Measurements from ENCODE around the gene SH3PXD2A. TPM values are rescaled to one million over a fixed set of nuclear protein-coding genes. Genes with fewer than 3 reads are reported as not detected.

The SH3PXD2A gene
- total RNA-seq, 4 donors from 2014 or later = 12.1 to 68.5 (median 21.7) TPM

GRCh38 chr10:103589074-103589630 is 266.2 kb downstream of the SH3PXD2A start:
- TF ChIP-seq POLR2A (IDR thresholded peaks at IDR 0.05) = no peak
- TF ChIP-seq, protein P1, sequence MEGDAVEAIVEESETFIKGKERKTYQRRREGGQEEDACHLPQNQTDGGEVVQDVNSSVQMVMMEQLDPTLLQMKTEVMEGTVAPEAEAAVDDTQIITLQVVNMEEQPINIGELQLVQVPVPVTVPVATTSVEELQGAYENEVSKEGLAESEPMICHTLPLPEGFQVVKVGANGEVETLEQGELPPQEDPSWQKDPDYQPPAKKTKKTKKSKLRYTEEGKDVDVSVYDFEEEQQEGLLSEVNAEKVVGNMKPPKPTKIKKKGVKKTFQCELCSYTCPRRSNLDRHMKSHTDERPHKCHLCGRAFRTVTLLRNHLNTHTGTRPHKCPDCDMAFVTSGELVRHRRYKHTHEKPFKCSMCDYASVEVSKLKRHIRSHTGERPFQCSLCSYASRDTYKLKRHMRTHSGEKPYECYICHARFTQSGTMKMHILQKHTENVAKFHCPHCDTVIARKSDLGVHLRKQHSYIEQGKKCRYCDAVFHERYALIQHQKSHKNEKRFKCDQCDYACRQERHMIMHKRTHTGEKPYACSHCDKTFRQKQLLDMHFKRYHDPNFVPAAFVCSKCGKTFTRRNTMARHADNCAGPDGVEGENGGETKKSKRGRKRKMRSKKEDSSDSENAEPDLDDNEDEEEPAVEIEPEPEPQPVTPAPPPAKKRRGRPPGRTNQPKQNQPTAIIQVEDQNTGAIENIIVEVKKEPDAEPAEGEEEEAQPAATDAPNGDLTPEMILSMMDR (IDR thresholded peaks at IDR 0.05) = no peak
- Histone ChIP-seq H3K9me3 (no peaks in the 10 kb centered on the region), H3K4me3 (no peak overlapping the region), H3K27ac (no peak overlapping the region), H3K36me3 (no peaks in the 10 kb centered on the region), H3K27me3 (no peaks in the 10 kb centered on the region), H3K4me1 (peaks cover 0 to 9% (median 2%) of the 10 kb centered on the region in 4 donors)
- DNase-seq = no peak

DNA sequence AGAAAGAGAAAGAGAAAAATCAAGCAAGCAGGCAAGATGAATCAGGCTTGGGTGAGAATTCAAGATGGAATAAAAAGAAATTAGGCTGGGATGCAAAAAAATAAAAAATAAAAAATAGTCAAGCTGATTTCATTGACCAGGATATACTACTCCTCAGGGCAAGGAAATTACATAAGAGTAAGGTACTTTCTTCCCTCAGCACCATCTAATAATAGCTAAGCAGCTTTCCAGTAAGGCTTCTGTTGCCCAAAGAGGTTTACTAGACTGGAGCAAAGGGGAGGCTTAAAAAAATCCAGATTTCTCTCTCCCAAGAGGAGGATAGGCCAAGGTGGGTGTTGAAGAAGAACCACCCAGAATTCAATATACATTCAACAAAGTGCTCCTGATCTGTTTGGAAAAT is 268.3 kb downstream of the SH3PXD2A start:
- Histone ChIP-seq H3K4me1 (peaks cover 0 to 13% (median 2%) of the 10 kb centered on the region in 4 donors), H3K27ac (no peak overlapping the region), H3K4me3 (no peak overlapping the region), H3K36me3 (no peaks in the 10 kb centered on the region), H3K9me3 (no peaks in the 10 kb centered on the region), H3K27me3 (no peaks in the 10 kb centered on the region)
- DNase-seq = no peak
- TF ChIP-seq, protein P1 (IDR thresholded peaks at IDR 0.05) = no peak
- no peak for TF ChIP-seq POLR2A (IDR thresholded peaks at IDR 0.05)

DNA sequence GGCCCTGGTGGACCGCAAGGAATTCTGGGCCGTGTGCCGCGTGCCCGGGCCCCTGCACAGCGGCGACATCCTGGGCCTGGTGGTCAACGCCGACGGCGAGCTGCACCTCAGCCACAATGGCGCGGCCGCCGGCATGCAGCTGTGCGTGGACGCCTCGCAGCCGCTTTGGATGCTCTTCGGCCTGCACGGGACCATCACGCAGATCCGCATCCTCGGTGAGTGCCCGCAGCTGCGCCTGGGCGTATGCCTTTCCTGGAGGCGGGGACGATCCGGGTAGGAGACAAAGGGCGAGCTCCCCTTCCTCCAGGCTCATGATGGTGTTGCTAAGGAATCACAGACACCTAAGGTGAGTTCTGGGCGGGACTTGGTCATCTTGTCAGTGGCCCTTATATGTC is 270.4 kb downstream of the SH3PXD2A start:
- DNase-seq = no peak
- TF ChIP-seq, protein P1 (IDR thresholded peaks at IDR 0.05) = no peak
- TF ChIP-seq POLR2A (IDR thresholded peaks at IDR 0.05) = no peak
- Histone ChIP-seq H3K27ac (peak overlapping the region in 1 of 4 donors; percentile 16), H3K9me3 (no peaks in the 10 kb centered on the region), H3K4me1 (peaks cover 0 to 13% (median 2%) of the 10 kb centered on the region in 4 donors), H3K4me3 (peak overlapping the region; percentile 45 to 58 (median 56)), H3K36me3 (no peaks in the 10 kb centered on the region), H3K27me3 (no peaks in the 10 kb centered on the region)

GRCh38 chr10:103584216-103585010 is 271.0 kb downstream of the SH3PXD2A start:
- TF ChIP-seq, protein P1 (IDR thresholded peaks at IDR 0.05) = no peak
- no peak for TF ChIP-seq POLR2A (IDR thresholded peaks at IDR 0.05)
- peak in 2 of 3 donors; percentile 35 to 78 for DNase-seq
- Histone ChIP-seq H3K4me3 (peak overlapping the region; percentile 45 to 58 (median 56)), H3K27me3 (no peaks in the 10 kb centered on the region), H3K36me3 (no peaks in the 10 kb centered on the region), H3K27ac (peak overlapping the region; percentile 11 to 63 (median 19)), H3K4me1 (peaks cover 0 to 13% (median 2%) of the 10 kb centered on the region in 4 donors), H3K9me3 (no peaks in the 10 kb centered on the region)

DNA sequence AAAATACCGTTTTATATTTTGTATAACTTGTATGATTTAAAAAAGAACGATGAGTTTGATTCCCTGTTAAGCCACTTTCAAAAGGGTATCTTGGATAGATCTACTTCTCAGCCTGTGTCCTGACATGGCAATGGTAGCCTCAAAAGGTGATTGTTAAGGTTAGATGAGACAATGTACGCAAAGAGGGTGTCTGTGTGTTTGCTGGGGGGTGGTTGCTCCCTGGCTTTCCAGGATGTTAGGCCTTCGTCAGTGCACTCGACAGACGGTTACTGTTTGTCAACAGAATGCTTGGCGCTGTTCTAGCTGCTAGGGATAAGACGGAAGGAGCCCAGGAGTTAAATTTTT is 271.5 kb downstream of the SH3PXD2A start:
- H3K4me1 ChIP-seq = peaks cover 0 to 13% (median 2%) of the 10 kb centered on the region in 4 donors
- TF ChIP-seq, protein P1 (IDR thresholded peaks at IDR 0.05) = no peak
- no peak for TF ChIP-seq POLR2A (IDR thresholded peaks at IDR 0.05)
- H3K27ac ChIP-seq = peak overlapping the region in 2 of 4 donors; percentile 22 to 63
- no peak for DNase-seq
- peak overlapping the region; percentile 45 to 58 (median 56) for H3K4me3 ChIP-seq
- no peaks in the 10 kb centered on the region for H3K27me3 ChIP-seq
- no peaks in the 10 kb centered on the region for H3K9me3 ChIP-seq
- no peaks in the 10 kb centered on the region for H3K36me3 ChIP-seq

All from Peyer's patch (tissue), 4 donors.